HK-2 (cell line): ENCODE results near the gene STX2.

ENCODE experiments used
- DNase-seq: peaks from one replicate; pipeline ENCODE4 v3.0.0-alpha.2; 2018; ENCODE audit not compliant: unreplicated experiment

The STX2 gene

GRCh38 chr12:130831876-130832405 is 7.1 kb downstream of the STX2 start:
- no peak for DNase-seq

- no peak for DNase-seq
These were observed 7.8 kb downstream of the STX2 start for GRCh38 chr12:130831246-130831645.

- DNase-seq = no peak
These were observed 8.9 kb downstream of the STX2 start for GRCh38 chr12:130830246-130830551.

DNA sequence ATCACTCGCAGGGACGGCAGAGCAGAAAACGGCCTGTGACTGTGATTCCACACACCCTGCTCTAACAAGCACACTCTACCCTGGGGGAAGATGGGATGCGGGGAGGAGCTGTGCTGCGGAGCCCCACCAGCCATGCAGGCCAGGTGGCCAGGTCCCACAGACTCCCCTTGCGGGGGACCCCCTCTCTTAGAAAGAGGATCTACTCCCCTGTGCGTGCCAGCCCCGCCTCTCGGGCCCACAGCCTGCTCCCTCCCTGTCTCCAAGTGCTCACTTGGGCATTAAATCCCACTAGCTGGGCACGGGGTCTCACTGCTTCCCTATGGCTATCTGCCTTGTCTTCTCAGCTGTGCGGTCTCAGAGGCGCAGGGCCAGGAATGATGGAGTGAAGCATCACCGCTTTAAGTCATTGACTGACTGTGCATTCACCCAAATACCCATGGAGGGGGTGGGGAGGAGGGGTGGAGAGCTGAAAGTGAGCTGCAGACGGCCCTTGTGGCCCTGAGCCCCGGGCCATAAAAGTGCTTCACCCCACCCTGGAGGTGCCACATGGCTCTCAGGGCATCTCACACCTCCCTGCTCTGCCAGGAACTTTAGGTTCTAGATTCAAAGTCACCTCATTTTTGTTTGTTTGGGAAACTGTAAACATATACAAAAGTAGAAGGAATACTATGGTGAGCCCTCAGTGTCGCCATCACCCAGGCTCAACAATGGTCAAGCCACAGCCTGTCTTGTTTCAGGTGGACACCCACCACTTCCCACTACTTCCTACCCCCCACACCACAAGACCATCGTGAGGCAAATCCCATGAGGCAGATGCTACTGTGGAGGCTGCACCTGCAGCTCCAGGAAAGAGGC is 9.4 kb downstream of the STX2 start:
- no peak for DNase-seq

DNA sequence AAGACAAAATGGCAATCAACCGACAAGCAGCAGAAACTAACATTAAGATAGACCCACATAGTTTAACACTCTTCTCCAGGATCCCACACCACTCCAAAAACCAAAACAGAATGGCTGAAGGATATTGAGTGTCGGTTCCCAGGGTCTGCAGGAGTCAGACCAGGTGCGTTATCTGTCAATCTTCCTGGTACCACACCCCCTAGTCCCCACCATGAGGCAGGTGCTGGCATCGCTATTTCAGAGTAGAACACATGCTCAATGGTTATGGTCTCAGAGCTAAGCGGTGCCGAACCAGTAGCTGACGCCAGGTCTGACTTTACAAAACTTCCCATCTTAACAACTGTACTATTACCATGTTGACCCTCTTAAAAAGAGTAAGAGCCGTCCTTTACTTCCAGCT is 10.2 kb downstream of the STX2 start:
- no peak for DNase-seq

GRCh38 chr12:130827432-130827831 is 11.6 kb downstream of the STX2 start:
- DNase-seq = no peak

GRCh38 chr12:130826151-130826801 is 12.8 kb downstream of the STX2 start:
- DNase-seq = peak; percentile 45

DNA sequence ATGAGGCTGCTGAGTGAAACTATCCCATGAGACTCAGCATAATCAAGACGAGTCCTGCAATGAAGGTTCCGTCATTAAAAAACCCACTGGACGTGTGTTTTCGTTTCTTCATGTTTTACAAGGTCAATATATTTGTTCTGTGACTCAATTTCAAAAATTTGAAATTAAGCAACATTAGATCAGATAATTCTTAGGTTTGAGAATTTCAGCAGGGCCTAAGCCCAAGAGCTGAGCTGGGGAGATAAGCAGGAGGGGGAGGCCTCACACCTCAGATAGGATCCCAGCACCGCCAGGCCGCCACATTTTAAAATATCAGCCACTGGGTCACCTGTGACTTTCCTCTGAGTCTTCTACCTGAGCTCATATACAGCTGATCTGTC is 13.3 kb downstream of the STX2 start:
- DNase-seq = no peak

DNA sequence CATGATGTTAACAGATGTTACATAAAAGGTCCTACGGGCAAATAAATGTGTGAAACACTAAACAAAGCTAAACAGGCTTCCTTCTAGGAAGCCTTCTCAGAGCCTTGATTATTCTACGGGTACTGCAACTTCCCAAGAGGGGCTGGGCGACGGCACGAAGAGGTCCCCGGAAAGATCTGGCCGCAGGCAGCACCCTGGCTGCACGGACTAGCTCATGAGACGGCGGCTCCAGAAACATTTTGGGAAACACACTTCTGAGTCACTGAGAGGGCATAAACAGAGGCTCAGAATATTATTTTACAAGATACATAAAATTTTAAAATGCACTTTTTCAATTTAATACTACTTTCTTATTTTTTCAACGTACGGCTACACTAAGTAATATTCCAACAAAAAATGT is 19.4 kb downstream of the STX2 start:
- no peak for DNase-seq

DNA sequence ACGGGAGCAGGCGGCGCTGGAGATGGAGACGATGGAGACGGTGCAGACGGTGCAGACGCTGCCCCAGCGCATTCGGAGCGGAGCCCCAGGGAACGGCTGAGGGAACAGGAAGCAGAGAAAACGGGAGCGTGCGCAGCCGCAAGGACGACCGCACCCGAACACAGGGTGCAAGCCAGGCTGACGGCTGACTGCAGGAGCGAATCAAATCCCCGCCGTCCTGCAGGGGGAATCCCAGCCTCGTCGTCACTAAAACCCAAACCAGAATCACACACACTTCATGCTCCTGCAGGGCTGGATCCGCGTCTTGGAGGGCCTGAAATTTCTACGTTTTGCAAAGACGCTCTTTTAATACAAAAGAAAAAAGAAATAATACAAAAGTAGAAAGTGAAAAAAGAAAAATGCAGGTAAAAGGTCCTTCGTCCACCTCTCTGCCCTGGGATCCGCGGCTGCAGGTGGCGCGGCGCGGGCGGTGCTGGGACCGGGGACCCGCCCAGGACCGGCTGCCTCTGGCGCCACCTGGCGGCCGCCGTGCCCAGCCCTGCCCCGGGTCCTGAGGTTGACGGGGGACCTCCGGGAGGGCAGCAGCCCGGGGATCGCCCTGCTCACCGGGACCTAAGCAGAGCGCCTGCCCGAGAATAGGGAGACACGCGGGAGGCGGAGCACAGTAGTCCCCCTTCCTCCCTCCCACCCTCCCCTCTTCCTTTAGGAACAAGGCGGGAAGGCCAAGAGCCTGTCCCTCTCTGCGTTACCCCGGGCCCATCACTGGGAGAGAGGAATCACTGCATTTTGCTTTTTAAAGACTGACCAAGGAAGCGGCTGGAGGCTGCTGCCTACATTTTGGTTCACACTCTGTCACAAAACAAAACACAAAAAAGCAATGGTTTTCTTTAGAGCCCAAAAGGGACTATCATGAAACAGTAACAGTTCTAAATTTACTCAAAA is 20.1 kb downstream of the STX2 start:
- no peak for DNase-seq

DNA sequence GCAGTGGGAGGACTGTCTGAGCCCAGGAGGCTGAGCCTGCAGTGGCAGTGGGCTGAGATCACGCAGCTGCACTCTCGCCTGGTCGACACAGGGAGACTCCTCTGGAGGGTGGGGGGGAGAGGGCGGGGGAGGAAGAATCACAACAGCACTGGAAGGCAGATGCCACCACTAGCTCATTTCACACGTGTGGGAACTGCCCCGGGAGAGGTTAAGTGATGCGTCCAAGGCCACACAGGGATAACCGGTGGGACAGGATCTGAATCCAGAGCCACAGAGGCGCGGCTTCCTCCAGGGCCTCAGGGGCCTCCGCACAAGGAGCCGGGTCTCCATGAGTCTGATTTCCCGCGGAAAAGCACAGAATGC is 20.8 kb downstream of the STX2 start:
- DNase-seq = no peak

DNA sequence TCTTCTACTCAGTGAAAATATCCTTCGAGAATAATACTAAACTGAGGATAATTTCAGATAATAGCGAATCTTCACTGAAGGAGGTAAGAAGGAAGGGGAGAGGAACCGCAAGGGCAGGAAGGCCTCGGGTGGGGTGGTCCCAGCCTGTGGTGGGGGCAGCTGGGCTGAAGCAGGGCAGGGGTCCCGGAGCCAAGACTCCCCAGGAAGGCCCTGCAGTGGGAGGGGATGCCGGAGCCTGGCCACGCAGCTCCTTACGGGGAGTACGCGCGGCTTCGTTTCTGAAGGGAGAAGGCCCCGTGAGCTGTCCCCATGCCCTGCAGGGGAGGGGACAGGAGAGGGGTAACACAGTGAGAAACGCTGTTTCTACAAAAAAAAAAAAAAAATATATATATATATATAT is 21.2 kb downstream of the STX2 start:
- DNase-seq = no peak

DNA sequence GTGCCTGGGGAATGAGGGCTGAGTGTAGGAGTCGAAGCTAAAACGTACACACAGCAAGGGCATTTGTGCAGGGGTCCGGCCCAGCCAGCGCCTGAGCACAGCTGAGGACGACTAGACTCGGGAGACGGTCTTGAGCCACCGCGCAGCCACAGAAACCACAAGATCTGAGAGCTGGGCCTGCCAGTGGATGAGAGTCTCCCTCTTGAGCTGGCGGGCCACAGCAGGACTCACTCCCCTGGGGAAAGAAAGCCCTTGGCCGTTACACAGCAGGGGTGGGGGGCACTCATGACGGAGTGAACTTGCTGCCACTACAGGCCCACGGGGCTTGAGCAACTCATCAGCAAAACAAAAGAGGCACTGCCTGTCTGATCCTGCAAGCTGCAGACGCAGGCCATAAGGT is 23.0 kb downstream of the STX2 start:
- DNase-seq = no peak

DNA sequence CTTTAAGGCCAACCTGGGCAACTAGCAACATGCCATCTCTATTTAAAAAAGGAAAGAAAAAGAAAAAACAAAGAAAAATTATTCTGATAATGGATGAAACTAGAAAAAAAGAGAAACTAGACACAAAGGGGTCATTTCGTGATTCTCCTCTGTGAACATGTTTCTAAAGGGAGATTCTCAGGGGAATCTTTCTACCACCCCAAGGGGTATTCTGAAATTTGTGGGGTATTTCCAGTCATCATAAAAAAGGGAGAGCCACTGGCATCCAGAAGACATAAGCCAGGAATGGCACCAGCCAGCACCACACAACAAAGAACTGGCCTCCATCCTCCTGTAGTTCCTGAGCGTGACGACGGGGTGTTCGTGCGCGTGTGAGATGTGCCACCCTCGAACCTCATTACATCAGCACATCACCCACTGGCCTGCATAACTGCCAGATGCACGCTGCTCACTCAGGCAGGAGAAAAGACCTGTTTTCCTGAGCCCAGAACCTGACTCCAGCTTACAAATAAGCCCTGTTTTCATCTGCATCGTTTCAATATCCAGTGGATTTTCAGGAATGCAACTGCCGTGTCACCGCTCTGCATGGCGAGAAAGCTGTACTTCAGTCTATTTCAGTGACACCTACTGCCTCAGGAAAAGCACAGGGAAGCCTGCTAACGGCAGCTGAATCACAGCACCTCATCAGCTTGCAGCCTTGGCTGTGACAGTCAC is 23.9 kb downstream of the STX2 start:
- DNase-seq = no peak

GRCh38 chr12:130813949-130814348 is 25.1 kb downstream of the STX2 start:
- no peak for DNase-seq

GRCh38 chr12:130813436-130813835 is 25.6 kb downstream of the STX2 start:
- no peak for DNase-seq

DNA sequence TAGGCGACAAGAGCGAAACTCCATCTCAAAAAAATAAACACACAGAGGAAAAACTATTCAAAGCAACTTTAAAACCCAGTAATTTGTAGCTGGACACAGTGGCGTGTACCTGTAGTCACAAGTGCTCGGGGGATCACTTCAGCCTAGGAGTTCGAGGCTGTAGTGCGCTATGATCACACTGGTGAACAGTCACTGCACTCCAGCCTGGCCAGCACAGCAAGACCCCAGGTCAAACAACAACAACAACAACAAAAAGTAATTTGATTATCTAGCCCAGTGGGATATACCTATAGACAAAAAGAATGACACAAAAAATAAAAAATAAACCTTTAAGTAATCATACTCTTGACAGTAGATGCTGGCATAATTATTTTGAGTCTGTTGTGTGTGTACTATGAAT is 29.3 kb downstream of the STX2 start:
- DNase-seq = no peak

DNA sequence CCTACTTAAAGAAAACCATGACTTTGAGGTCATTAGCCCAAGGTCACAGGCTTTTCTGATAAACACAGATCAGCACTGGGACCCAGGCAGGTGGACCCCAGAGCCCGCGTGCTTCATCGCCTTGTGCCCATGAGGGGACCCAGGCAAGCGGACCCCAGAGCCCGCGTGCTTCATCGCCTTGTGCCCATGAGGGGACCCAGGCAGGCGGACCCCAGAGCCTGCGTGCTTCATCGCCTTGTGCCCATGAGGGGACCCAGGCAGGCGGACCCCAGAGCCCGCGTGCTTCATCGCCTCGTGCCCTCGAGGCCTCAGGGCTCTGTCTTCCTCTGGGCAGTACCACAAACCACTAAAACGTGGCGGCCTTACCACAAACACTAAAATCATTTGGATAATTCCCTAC is 31.7 kb downstream of the STX2 start:
- no peak for DNase-seq

DNA sequence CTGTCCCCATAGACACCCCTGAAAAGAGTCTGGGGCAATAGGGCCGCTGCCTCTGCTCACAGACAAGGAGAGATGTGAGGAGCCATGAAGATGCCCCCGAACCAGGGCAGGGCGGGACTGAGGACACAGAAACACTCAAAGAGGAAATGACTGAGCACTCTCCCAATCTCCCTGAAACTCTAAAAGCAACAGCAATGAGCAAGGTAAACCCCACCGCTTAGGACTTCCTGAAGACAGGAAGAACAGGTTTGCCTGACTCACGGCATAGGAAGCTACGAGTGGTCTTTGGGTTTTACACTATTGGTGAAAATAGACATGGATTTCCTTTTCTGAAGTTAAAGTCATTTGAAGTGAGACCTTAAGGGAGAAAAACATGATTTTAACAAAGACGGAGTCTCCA is 32.5 kb downstream of the STX2 start:
- DNase-seq = no peak

- no peak for DNase-seq
These were observed 33.4 kb downstream of the STX2 start for GRCh38 chr12:130805635-130806034.

DNA sequence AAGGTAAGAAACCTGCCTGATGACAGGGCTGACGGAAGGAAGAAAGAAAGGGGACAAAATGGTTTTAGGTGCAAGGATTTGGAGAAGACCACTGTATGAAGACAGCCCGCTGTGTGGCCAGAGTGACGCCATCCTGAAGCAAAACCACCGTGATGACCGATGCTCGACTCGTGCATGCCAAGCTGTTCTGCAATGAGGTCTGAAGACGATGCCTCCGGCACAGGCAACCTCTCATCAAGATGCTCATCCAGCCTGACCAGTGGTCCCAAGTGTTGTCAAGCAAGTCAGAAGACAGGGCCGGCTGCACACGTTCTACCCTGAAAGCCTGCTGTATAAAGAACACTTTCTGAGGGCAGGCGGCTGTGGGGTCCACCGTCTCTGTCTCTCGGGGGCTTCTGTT is 34.8 kb downstream of the STX2 start:
- no peak for DNase-seq

- no peak for DNase-seq
These were observed 35.3 kb downstream of the STX2 start for GRCh38 chr12:130803702-130804101.
